Right lobe of liver (tissue), 6 donors: ENCODE measurements around the gene S100A12. TPM values are rescaled to one million over a fixed set of nuclear protein-coding genes. Genes with fewer than 3 reads are reported as not detected.

Experiments
- ATAC-seq, 4 donors: fragments of 200-7000 bp; cut with Tn5 transposase; one replicate each; pipeline ENCODE4 v1.9.1; 2020; ENCODE audit warnings: mild to moderate bottlenecking in 4 of 4, moderate library complexity in 4 of 4
- DNase-seq, 3 donors: peaks; one replicate each; pipeline ENCODE4 v3.0.0-alpha.2; 2020
- H3K27ac ChIP-seq, 3 donors: fragments of 200-600 bp; one replicate each; pipeline ENCODE4 v1.8.0; 2022
- H3K27me3 ChIP-seq, 2 donors: fragments of 200-600 bp; one replicate each; pipeline ENCODE4 v1.8.0; 2022
- H3K36me3 ChIP-seq, 4 donors: fragments of 200-600 bp; sonication (generic) in 1 of 4; one replicate each; pipeline versions ENCODE4 v1.5.1 to v1.8.0; 2017 to 2022; ENCODE audit warnings: control low read depth in 1 of 4
- H3K4me1 ChIP-seq, 4 donors: fragments of 200-600 bp; sonication (generic) in 1 of 4; one replicate each; pipeline versions ENCODE4 v1.5.1 to v1.8.0; 2017 to 2022; ENCODE audit warnings: control low read depth in 1 of 4
- H3K4me3 ChIP-seq, 3 donors: fragments of 200-600 bp; one replicate each; pipeline ENCODE4 v1.8.0; 2022
- H3K9me3 ChIP-seq, 4 donors: fragments of 200-600 bp; sonication (generic) in 1 of 4; one replicate each; pipeline versions ENCODE4 v1.5.1 to v1.8.0; 2017 to 2022; ENCODE audit warnings: control low read depth in 1 of 4
- CTCF ChIP-seq, 4 donors: fragments of 200-600 bp in 3 of 4; fragments of 450-650 bp in 1 of 4; IDR thresholded peaks; one replicate each; pipeline versions ENCODE4 v1.5.1 to v1.8.0; 2016 to 2022; ENCODE audit warnings: antibody characterized with exemption in 4 of 4, mild to moderate bottlenecking in 2 of 4
- POLR2A ChIP-seq: fragments of 450-650 bp; IDR thresholded peaks from one replicate; pipeline ENCODE4 v1.6.1; 2017; ENCODE audit warnings: antibody characterized with exemption, mild to moderate bottlenecking
- WGBS: methylation state at CpG from one replicate; pipeline ENCODE4 v1.1.6; 2018; ENCODE audit warnings: low coverage, low lambda C conversion rate; ENCODE audit not compliant: insufficient coverage; ENCODE audit errors: missing lambda C conversion rate; 5-methylcytosine and 5-hydroxymethylcytosine counted together
- intact Hi-C, 2 donors: fragments of 100-400 bp; cut with DNase I; formaldehyde crosslinking; loops; one replicate each; pipeline versions ENCODE4 v1.11.2 to v1.14.1; 2022
- total RNA-seq, 6 experiments: library from RNA; depleted of rRNA in 2 of 6; stranded (reverse); fragments of >200 nt in 2 of 6; fragmentation: NEBNext Ultra II Directional in 3 of 6; extraction: Animal tissue kit (Norgen Biotek cat#: 25700) in 3 of 6; gene quantifications; one replicate each; pipeline versions ENCODE4 v1.1.0 to v1.2.4, GENCODE V29; 2016 to 2023
- donor health status: DM: no; HTN: yes; CAD: no.
- donor health status: DM: no; HTN: no; CAD: no.
- donor health status: DM: no; HTN: no; CAD: no.
- donor health status: DM: no; HTN: yes; CAD: no.
- donor health status: DM: no; HTN: yes; CAD: no.

The S100A12 gene
- total RNA-seq, 6 experiments from 2014 or later = 1.5 to 3.8 (median 3.0) TPM

GRCh38 chr1:153387001-153387400 is 11.6 kb upstream of the S100A12 start:
- intact Hi-C loops = no loop called here
- no peak for DNase-seq
- WGBS = 56% methylated on average over 4 of the region's 4 CpGs

GRCh38 chr1:153386500-153386901 is 11.1 kb upstream of the S100A12 start:
- intact Hi-C loops = no loop called here
- whole genome bisulfite sequencing = 36% methylated on average over 4 of the region's 5 CpGs
- H3K4me1 ChIP-seq = no peaks in the 10 kb centered on the region
- peak in 1 of 3 donors; percentile 59 for DNase-seq
- H3K4me3 ChIP-seq = no peak overlapping the region
- H3K36me3 ChIP-seq = no peaks in the 10 kb centered on the region
- no peaks in the 10 kb centered on the region for H3K27me3 ChIP-seq
- no peak overlapping the region for H3K27ac ChIP-seq
- TF ChIP-seq CTCF (IDR thresholded peaks at IDR 0.05) = no peak
- no peak for TF ChIP-seq POLR2A
- no peaks in the 10 kb centered on the region for H3K9me3 ChIP-seq
- peak; percentile 42 to 59 (median 54) for ATAC-seq

More at GRCh38 chr1:153387001-153387400, 11.6 kb upstream of the S100A12 start:
- Histone ChIP-seq H3K9me3 (no peaks in the 10 kb centered on the region), H3K4me1 (no peaks in the 10 kb centered on the region), H3K27me3 (no peaks in the 10 kb centered on the region), H3K27ac (no peak overlapping the region), H3K36me3 (no peaks in the 10 kb centered on the region), H3K4me3 (no peak overlapping the region)
- ATAC-seq = no peak
- TF ChIP-seq CTCF (IDR thresholded peaks at IDR 0.05) (no peak), POLR2A (no peak)

GRCh38 chr1:153384958-153385580 is 9.6 kb upstream of the S100A12 start:
- intact Hi-C loops = no loop called here
- H3K4me3 ChIP-seq = no peak overlapping the region
- ATAC-seq (no peak), DNase-seq (peak in 1 of 3 donors; percentile 37)
- no peak overlapping the region for H3K27ac ChIP-seq
- WGBS = 44% methylated on average over 4 of the region's 4 CpGs
- no peaks in the 10 kb centered on the region for H3K9me3 ChIP-seq
- no peaks in the 10 kb centered on the region for H3K36me3 ChIP-seq
- no peaks in the 10 kb centered on the region for H3K4me1 ChIP-seq
- TF ChIP-seq POLR2A = no peak
- no peak for TF ChIP-seq CTCF (IDR thresholded peaks at IDR 0.05)
- no peaks in the 10 kb centered on the region for H3K27me3 ChIP-seq

- Histone ChIP-seq H3K27ac (no peak overlapping the region), H3K9me3 (no peaks in the 10 kb centered on the region), H3K36me3 (no peaks in the 10 kb centered on the region), H3K27me3 (no peaks in the 10 kb centered on the region), H3K4me3 (no peak overlapping the region), H3K4me1 (no peaks in the 10 kb centered on the region)
- no peak for TF ChIP-seq CTCF (IDR thresholded peaks at IDR 0.05)
- no peak for TF ChIP-seq POLR2A
- intact Hi-C loops = no loop called here
- DNase-seq (no peak), ATAC-seq (no peak)
- 60% methylated on average over 2 of the region's 23 CpGs for WGBS
These were observed 5.3 kb upstream of the S100A12 start for GRCh38 chr1:153380711-153381110.
